ENCODE data around the gene STX8.

The STX8 gene

DNA sequence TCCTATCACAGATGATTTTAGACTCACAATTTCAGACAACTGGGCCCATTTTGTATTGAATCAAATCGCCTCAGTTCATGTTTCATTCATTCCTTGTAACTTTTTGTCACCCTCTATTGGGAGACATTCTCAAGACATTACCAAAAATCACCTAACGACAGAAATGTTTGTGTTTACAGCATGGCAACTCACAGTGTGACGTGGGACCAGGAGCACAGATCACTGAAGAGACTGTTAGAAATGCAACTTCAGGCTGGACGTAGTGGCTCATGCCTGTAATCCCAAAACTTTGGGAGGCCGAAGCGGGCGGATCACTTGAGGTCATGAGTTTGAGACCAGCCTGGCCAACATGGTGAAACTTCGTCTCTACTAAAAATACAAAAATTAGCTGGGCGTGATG, 304.7 kb downstream of the STX8 start:
- TF ChIP-seq, protein P1, sequence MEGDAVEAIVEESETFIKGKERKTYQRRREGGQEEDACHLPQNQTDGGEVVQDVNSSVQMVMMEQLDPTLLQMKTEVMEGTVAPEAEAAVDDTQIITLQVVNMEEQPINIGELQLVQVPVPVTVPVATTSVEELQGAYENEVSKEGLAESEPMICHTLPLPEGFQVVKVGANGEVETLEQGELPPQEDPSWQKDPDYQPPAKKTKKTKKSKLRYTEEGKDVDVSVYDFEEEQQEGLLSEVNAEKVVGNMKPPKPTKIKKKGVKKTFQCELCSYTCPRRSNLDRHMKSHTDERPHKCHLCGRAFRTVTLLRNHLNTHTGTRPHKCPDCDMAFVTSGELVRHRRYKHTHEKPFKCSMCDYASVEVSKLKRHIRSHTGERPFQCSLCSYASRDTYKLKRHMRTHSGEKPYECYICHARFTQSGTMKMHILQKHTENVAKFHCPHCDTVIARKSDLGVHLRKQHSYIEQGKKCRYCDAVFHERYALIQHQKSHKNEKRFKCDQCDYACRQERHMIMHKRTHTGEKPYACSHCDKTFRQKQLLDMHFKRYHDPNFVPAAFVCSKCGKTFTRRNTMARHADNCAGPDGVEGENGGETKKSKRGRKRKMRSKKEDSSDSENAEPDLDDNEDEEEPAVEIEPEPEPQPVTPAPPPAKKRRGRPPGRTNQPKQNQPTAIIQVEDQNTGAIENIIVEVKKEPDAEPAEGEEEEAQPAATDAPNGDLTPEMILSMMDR (IDR thresholded peaks at IDR 0.05; ENCODE audit: insufficient read depth, missing control alignments), result no peak
- FAIRE-seq, result no peak

GRCh38 chr17:9269350-9270035, 306.1 kb downstream of the STX8 start:
- FAIRE-seq, result no peak
- DNase-seq (ENCODE audit: insufficient read length, low spot score), result no peak
- TF ChIP-seq, protein P1 (IDR thresholded peaks at IDR 0.05; ENCODE audit: insufficient read depth, missing control alignments), result no peak

More for the DNA sequence above, 304.7 kb downstream of the STX8 start:
- DNase-seq (ENCODE audit: insufficient read length, low spot score), result no peak

GRCh38 chr17:9268546-9268945, 307.1 kb downstream of the STX8 start:
- no peak for FAIRE-seq
- DNase-seq (ENCODE audit: insufficient read length, low spot score), result no peak

DNA sequence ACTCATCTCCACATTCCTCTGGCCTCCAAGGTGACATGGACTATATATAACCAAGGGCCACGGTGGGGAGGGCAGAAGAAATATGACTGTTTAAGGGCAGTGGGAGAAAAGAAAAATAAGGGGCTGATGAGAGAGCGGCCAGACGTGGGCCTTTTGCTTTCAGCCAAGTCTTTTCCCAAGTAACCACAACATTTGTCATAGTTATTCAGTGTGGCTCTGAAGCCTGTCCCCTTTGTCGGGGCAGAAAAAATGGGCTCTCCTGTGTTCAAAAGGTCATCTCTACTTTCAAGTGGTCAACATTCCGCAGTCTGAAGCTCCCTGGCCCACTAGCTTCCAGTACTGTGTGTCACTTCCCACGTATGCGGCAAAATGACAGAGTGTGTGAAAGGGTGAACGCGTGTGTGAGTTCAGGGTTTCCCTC, 308.9 kb downstream of the STX8 start:
- DNase-seq (ENCODE audit: insufficient read length, low spot score), result no peak
- TF ChIP-seq, protein P1 (IDR thresholded peaks at IDR 0.05; ENCODE audit: insufficient read depth, missing control alignments), result no peak
- FAIRE-seq, result no peak

More at GRCh38 chr17:9268546-9268945, 307.1 kb downstream of the STX8 start:
- TF ChIP-seq, protein P1 (IDR thresholded peaks at IDR 0.05; ENCODE audit: insufficient read depth, missing control alignments), result no peak

DNA sequence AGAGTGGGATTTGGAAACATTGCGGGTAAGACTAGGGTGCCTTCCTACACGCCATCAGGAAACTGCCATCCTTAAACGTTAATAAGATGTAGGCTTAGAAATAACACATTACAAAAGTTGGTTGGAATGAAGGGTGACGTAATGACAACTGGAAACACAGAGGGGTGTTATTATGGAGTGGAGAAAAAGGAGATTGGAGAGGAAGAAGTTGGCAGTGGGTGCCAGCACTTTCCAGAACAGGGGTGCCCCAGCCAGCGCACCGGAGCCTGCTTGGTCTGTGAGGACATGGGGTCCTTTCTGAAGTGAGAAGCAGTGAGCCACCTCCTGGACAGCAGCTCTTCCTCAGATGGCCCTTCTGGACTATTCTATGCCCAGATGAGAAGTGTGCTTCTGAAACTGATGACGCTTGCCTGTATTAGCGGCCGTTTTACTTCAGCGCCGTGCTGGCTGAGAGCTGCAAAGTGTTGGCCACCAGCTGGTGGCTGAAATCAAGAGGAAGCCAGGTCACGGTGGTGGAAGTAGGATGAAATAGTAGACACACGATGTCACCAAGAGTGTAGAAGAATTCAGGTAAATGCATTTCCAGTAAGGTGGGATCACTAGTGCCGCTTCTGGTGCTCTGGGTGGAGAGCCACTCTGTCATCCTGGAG, 309.5 kb downstream of the STX8 start:
- DNase-seq (ENCODE audit: insufficient read length, low spot score) (no peak), FAIRE-seq (no peak)
- TF ChIP-seq, protein P1 (IDR thresholded peaks at IDR 0.05; ENCODE audit: insufficient read depth, missing control alignments), result no peak

GRCh38 chr17:9261081-9262012, 314.3 kb downstream of the STX8 start:
- FAIRE-seq, result no peak
- DNase-seq (ENCODE audit: insufficient read length, low spot score), result no peak
- TF ChIP-seq, protein P1 (IDR thresholded peaks at IDR 0.05; ENCODE audit: insufficient read depth, missing control alignments), result no peak
